A673 (cell line): ENCODE data around the gene GRID1. TPM values are rescaled to one million over a fixed set of nuclear protein-coding genes. Genes with fewer than 3 reads are reported as not detected.

Experiments
- BruUV-seq: library from RNA; stranded (reverse); fragments of 400-500 nt; replicated peaks from 2 replicates; lab custom pipeline; 2021; lab: Mats Ljungman, UMichigan
- CTCF ChIA-PET: fragments of 300-600 bp; sonication (Branson Sonifier 250); formaldehyde crosslinking; loops from one replicate; lab custom pipeline; 2022; ENCODE audit warnings: antibody characterized with exemption; lab: Charles Lee
- POLR2A ChIA-PET: fragments of 300-600 bp; sonication (Branson Sonifier 250); formaldehyde crosslinking; loops from one replicate; lab custom pipeline; 2022; ENCODE audit warnings: antibody characterized with exemption; ENCODE audit not compliant: low non-redundant PET; lab: Charles Lee
- DNase-seq: peaks from one replicate; pipeline ENCODE4 v3.0.0-alpha.2; 2015; ENCODE audit warnings: low spot score
- H3K27ac ChIP-seq: fragments of 200-600 bp; sonication (generic); 2 replicates; pipeline ENCODE4 v1.5.1; 2016; ENCODE audit warnings: mixed run types, low read depth, mild to moderate bottlenecking, mixed read lengths, antibody characterized with exemption, low read length; ENCODE audit not compliant: poor library complexity, severe bottlenecking
- H3K27me3 ChIP-seq: fragments of 200-600 bp; sonication (generic); replicated peaks from 2 replicates; pipeline ENCODE4 v1.6.1; 2017; ENCODE audit warnings: mixed run types, low read depth, mild to moderate bottlenecking, mixed read lengths, antibody characterized with exemption, low read length; ENCODE audit not compliant: insufficient read depth, poor library complexity
- H3K36me3 ChIP-seq: fragments of 200-600 bp; sonication (generic); 2 replicates; pipeline ENCODE4 v1.6.1; 2016; ENCODE audit warnings: mixed run types, mild to moderate bottlenecking, mixed read lengths, antibody characterized with exemption, low read length; ENCODE audit not compliant: insufficient read depth, poor library complexity, severe bottlenecking
- H3K4me1 ChIP-seq: fragments of 200-600 bp; sonication (generic); 2 replicates; pipeline ENCODE4 v1.6.1; 2017; ENCODE audit warnings: mixed run types, mild to moderate bottlenecking, mixed read lengths, antibody characterized with exemption, low read length; ENCODE audit not compliant: insufficient read depth, poor library complexity, severe bottlenecking
- H3K4me3 ChIP-seq: fragments of 200-600 bp; sonication (generic); 2 replicates; pipeline ENCODE4 v1.5.1; 2016; ENCODE audit warnings: low read depth, mixed run types, mild to moderate bottlenecking, mixed read lengths, low read length; ENCODE audit not compliant: poor library complexity, severe bottlenecking
- H3K9me3 ChIP-seq: fragments of 200-600 bp; sonication (generic); 2 replicates; pipeline ENCODE4 v1.6.1; 2016; ENCODE audit warnings: mixed run types, low read depth, mild to moderate bottlenecking, mixed read lengths, antibody characterized with exemption, low read length; ENCODE audit not compliant: poor library complexity, severe bottlenecking
- CTCF ChIP-seq: fragments of 300-800, 200-600 bp; sonication (generic); conservative IDR thresholded peaks from 2 replicates; pipeline ENCODE4 v1.5.1; 2017; ENCODE audit warnings: low read depth, mild to moderate bottlenecking, antibody characterized with exemption, low read length, moderate library complexity, mixed read lengths
- EZH2 ChIP-seq: fragments of 200-600 bp; sonication (generic); IDR thresholded peaks from 2 replicates; pipeline ENCODE4 v1.6.1; 2017; ENCODE audit warnings: borderline replicate concordance, low read depth, mild to moderate bottlenecking, mixed read lengths, antibody characterized with exemption, low read length; ENCODE audit not compliant: poor library complexity, severe bottlenecking
- intact Hi-C: fragments of 100-400 bp; cut with micrococcal nuclease; formaldehyde crosslinking; loops from one replicate; pipeline ENCODE4 v1.10.0; 2022; ENCODE audit not compliant: unreplicated experiment
- total RNA-seq: library from RNA; stranded (reverse); gene quantifications from 2 replicates; pipeline ENCODE4 v1.2.3, GENCODE V29; 2021

Gene GRID1
- total RNA-seq, 1 experiment from 2014 or later, result not detected

- no peaks in the 10 kb centered on the region for H3K9me3 ChIP-seq
- intact Hi-C loops, result no loop called here
- H3K27ac ChIP-seq, result no peak overlapping the region
- H3K4me3 ChIP-seq, result no peak overlapping the region
- no peak for DNase-seq
- ChIA-PET CTCF (no interaction called here), POLR2A (interaction anchor here (0.6 kb wide), 1 partner anchor 51 kb away, joined by 3 read pairs; no protein-coding TSS in a partner anchor)
- TF ChIP-seq EZH2 (no peak), CTCF (no peak)
- H3K36me3 ChIP-seq, result no peaks in the 10 kb centered on the region
- peaks cover 18% of the 10 kb centered on the region for H3K27me3 ChIP-seq
- no peaks in the 10 kb centered on the region for H3K4me1 ChIP-seq
- BruUV-seq, result no TSS peak
These were observed 20.7 kb upstream of the GRID1 start for GRCh38 chr10:86387178-86387794.

GRCh38 chr10:86385806-86386205 is 19.2 kb upstream of the GRID1 start:
- no TSS peak for BruUV-seq
- intact Hi-C loops, result no loop called here
- ChIA-PET CTCF (no interaction called here), POLR2A (no interaction called here)
- Histone ChIP-seq H3K27me3 (peaks cover 24% of the 10 kb centered on the region), H3K4me1 (no peaks in the 10 kb centered on the region), H3K36me3 (no peaks in the 10 kb centered on the region), H3K27ac (no peak overlapping the region), H3K9me3 (no peaks in the 10 kb centered on the region), H3K4me3 (no peak overlapping the region)
- TF ChIP-seq EZH2, result no peak
- TF ChIP-seq CTCF, result no peak
- DNase-seq, result no peak

GRCh38 chr10:86377797-86378146 is 11.2 kb upstream of the GRID1 start:
- H3K4me1 ChIP-seq, result no peaks in the 10 kb centered on the region
- no peak for TF ChIP-seq CTCF
- no peak overlapping the region for H3K4me3 ChIP-seq
- intact Hi-C loops, result loop anchor here (2.0 to 10.0 kb wide), 6 partner anchors 277 to 1833 kb away; no protein-coding TSS in a partner anchor
- H3K9me3 ChIP-seq, result no peaks in the 10 kb centered on the region
- DNase-seq, result no peak
- peaks cover 10% of the 10 kb centered on the region for H3K27me3 ChIP-seq
- BruUV-seq, result no TSS peak
- ChIA-PET CTCF (no interaction called here), POLR2A (no interaction called here)
- H3K36me3 ChIP-seq, result no peaks in the 10 kb centered on the region
- no peak overlapping the region for H3K27ac ChIP-seq
